Measurements from ENCODE around the gene NTSR2.

The NTSR2 gene

DNA sequence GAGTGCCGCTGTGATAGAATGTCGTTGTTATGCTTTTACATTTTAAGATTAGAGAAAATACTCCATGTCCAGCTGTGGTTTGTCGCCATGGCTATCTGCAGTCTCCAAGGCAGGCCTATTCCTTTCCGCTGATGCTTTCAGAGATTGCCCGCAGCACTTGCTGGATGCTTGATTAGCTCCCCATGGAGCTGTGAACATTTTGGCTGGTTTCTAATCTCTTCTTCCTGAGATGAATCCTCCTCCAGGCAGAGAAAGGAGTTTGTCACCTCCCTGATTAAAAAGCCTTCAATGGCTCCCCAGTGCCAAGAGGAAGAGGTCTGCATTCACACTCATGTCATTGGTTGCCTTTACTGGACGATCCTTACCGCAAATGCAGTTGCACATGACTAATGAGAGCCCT is 43.8 kb upstream of the NTSR2 start:
- no peak for TF ChIP-seq CTCF (conservative IDR thresholded peaks at IDR 0.05)
- no peak overlapping the region for H3K27ac ChIP-seq

DNA sequence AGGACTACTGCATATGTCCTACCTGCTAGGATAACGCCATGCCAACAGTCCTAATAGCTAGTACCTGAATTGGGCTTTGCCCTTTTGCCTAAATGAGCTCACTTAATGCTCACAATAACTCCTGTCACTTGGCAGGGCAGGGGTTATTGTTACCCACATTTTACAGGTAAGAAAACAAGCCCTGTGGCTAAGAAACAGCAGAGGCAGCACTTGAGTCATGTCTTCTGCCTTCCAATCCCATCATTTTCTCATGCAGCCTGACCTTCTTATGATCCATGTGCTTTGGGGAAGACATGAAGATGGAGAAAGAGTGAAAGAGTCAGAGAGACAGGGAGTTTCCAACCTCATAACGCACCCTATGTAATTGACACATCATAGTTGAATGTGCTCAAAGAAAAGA is 42.9 kb upstream of the NTSR2 start:
- no peak overlapping the region for H3K27ac ChIP-seq
- no peak for TF ChIP-seq CTCF (conservative IDR thresholded peaks at IDR 0.05)

- H3K27ac ChIP-seq: peak overlapping the region; percentile 37; the same call in 1 of the 2 replicates
- TF ChIP-seq CTCF (conservative IDR thresholded peaks at IDR 0.05): no peak
These were observed 41.8 kb upstream of the NTSR2 start for GRCh38 chr2:11711751-11712150.

DNA sequence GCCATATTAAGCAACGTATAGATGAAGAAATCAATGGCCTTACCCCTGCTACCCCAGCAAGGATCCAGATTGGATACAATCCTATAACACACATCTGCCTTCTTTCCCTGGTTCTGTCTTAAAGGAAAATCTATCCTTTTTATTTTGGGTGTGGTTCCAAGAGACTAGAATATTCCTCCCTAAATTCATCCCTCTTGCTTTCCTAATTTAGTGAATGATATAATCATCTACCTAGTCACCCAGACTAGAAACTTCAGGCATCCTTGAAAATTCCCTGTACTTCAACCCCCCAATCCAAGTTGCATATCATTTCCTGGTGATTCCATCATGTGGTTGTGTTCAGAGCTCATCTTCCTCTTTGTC is 41.3 kb upstream of the NTSR2 start:
- peak overlapping the region; percentile 37 for H3K27ac ChIP-seq
- no peak for TF ChIP-seq CTCF (conservative IDR thresholded peaks at IDR 0.05)

DNA sequence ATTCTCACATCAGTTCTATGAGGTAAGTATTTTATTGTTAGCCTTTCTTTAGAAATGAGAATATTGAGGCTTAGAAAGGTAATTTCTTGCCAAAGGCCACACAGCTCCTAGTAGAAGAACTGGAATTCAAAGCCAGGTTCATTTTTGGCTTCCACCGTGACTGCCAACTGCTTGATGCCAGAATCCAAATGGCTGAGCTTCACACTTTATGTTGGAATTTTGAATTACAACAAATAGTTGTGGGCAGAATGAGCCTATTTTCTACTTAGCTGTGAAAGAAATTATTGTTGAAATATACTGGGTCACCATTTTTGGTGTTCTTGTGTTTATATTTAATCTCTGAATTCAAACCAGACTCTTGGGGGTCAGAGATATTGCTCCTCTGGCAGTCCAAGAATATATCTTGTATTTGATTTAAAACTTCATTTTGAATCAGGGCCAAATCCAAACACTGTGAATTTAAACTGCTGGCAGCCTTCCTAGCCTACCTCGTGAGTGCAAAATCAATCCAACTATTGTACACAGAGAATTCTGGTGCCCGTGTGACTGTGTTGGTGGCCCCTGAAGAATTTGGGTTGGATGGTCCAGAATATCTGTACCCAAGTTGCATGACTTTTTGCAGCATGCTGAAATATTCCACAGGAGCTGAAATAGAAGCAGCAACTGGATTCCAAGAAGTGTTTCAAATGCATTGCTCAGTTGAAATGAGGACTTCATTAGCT is 40.8 kb upstream of the NTSR2 start:
- peak overlapping the region; percentile 37 for H3K27ac ChIP-seq
- no peak for TF ChIP-seq CTCF (conservative IDR thresholded peaks at IDR 0.05)

DNA sequence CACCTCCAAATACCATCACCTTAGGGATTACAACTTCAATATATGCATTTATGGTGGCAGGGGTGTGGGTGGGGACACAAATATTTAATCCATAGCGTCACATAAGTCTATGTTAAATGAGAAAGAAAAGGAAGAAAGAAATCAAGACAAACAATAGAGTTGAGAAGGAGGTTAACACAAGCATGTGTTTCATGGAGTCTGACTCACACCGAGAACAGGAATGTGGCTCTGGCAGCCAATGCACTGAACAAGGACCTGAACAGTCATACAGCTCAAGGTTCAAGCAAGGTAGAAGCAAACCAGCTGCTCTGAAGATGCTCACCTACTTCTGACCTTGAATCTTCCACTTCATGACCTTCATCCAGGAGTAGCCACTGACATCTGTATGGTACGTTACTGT is 40.2 kb upstream of the NTSR2 start:
- H3K27ac ChIP-seq: peak overlapping the region; percentile 37
- no peak for TF ChIP-seq CTCF (conservative IDR thresholded peaks at IDR 0.05)

DNA sequence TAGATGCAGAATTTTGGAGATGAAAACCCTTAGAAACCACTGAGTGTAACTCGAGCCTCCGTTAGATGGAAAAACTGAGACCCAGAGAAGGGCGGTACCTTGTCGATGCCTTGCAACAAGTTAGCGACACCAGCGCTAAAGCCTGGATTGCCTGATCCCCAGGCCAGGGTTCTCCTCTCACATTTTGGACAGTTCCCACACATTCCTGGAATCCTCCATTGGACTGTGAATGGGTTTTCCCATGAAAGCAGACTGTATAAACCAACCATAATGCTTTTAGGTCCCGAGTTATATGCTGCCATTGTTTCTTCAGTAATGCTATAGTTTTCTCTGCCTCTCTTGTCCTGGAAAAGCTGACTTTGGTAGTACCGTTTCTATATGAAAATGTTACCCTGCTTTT is 39.3 kb upstream of the NTSR2 start:
- H3K27ac ChIP-seq: no peak overlapping the region
- TF ChIP-seq CTCF (conservative IDR thresholded peaks at IDR 0.05): no peak

Data from VCaP (cell line).